Smooth muscle cell (in vitro differentiated cells): ENCODE measurements around the gene BARHL1. TPM values are rescaled to one million over a fixed set of nuclear protein-coding genes. Genes with fewer than 3 reads are reported as not detected.

Source experiments
- DNase-seq: peaks from one replicate; lab custom pipeline; 2025; ENCODE audit not compliant: unreplicated experiment; lab: John Stamatoyannopoulos, UW
- H2AFZ ChIP-seq: fragments of 200-600 bp; sonication (generic); 2 replicates; pipeline ENCODE4 v1.6.0; 2016; ENCODE audit warnings: antibody characterized with exemption, low read depth, mild to moderate bottlenecking
- H3F3A ChIP-seq: fragments of 200-600 bp; sonication (generic); 2 replicates; pipeline ENCODE4 v1.6.0; 2017; ENCODE audit warnings: antibody characterized with exemption, low read depth
- H3K27ac ChIP-seq: fragments of 200-600 bp; sonication (generic); 2 replicates; pipeline ENCODE4 v1.5.1; 2016; ENCODE audit warnings: low read depth, mild to moderate bottlenecking
- H3K27me3 ChIP-seq: fragments of 200-600 bp; sonication (generic); 2 replicates; pipeline ENCODE4 v1.6.1; 2016; ENCODE audit warnings: low read depth, mild to moderate bottlenecking
- H3K36me3 ChIP-seq: fragments of 200-600 bp; sonication (generic); 2 replicates; pipeline ENCODE4 v1.5.1; 2016; ENCODE audit warnings: low read depth
- H3K4me1 ChIP-seq: fragments of 200-600 bp; sonication (generic); 2 replicates; pipeline ENCODE4 v1.5.1; 2016; ENCODE audit warnings: low read depth
- H3K4me2 ChIP-seq: fragments of 200-600 bp; sonication (generic); 2 replicates; pipeline ENCODE4 v1.6.0; 2016; ENCODE audit warnings: mild to moderate bottlenecking
- H3K4me3 ChIP-seq: fragments of 200-600 bp; sonication (generic); 2 replicates; pipeline ENCODE4 v1.5.1; 2016; ENCODE audit warnings: mild to moderate bottlenecking
- H3K79me2 ChIP-seq: fragments of 200-600 bp; sonication (generic); 2 replicates; pipeline ENCODE4 v1.6.0; 2016; ENCODE audit warnings: low read depth, mild to moderate bottlenecking
- H3K9ac ChIP-seq: fragments of 200-600 bp; sonication (generic); 2 replicates; pipeline ENCODE4 v1.6.0; 2016; ENCODE audit warnings: low read depth
- H3K9me3 ChIP-seq: fragments of 200-600 bp; sonication (generic); replicated peaks from 2 replicates; pipeline ENCODE4 v1.5.1; 2016; ENCODE audit warnings: low read depth
- H4K20me1 ChIP-seq: fragments of 200-600 bp; sonication (generic); 2 replicates; pipeline ENCODE4 v1.6.0; 2016; ENCODE audit warnings: low read depth
- WGBS: methylation state at CpG from one replicate; pipeline ENCODE4 v1.1.7; 2016; ENCODE audit warnings: low lambda C conversion rate; 5-methylcytosine and 5-hydroxymethylcytosine counted together
- polyA plus RNA-seq: library from polyadenylated mRNA; unstranded; fragments of >200 nt; fragmentation: Nextera tagmentation; extraction: Ambion mirVana; gene quantifications from 2 replicates; pipeline ENCODE4 v1.2.1, GENCODE V29; 2016
- total RNA-seq: library from RNA; depleted of rRNA; stranded (reverse); fragments of >200 nt; gene quantifications from 2 replicates; pipeline ENCODE4 v1.2.3, GENCODE V29; 2014
- TF ChIP-seq, protein P1 (sequence below): fragments of 200-600 bp; sonication (generic); IDR thresholded peaks from 2 replicates; pipeline ENCODE4 v1.5.1; 2017; ENCODE audit warnings: borderline replicate concordance, mild to moderate bottlenecking, antibody characterized with exemption; ENCODE audit not compliant: insufficient read depth, poor library complexity, severe bottlenecking

BARHL1 gene
- total and polyA plus RNA-seq, 2 experiments from 2014 or later: 0.24 TPM; not detected in 1

DNA sequence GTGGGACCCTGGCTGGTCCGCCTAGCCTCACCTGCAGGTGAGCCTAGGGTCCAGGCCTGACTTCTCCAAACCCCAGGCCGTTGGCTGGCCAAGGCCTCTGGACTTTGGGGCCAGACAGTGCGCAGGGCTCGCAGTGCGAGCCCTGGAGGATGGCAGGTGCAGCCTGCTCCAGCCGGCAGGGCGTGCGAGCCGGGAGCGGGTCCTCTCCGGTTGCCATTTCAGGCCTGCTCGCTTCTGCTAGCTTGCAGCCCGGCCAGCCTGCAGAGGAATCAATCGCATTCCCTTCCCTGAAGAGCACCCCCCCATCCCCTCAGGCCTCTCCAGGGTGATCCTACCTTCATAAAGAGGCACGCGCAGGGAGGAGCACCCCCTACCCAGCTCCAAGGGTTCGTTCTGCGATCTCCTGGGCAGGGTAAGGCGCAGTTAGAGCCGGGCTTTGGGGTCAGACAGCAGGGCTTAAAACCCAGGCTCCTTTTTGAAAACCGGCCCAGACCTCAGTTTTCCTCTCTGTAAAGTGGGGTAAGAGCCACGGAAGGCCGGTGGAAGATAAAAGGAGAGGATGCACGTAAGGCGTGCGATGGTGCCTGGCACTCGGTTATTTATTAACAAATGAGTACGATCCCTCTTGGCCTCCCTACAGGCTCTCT lies 6.2 kb downstream of the BARHL1 start:
- Histone ChIP-seq H3K79me2 (no peaks in the 10 kb centered on the region), H2AFZ (no peak overlapping the region), H3K27ac (no peak overlapping the region), H3K9me3 (no peaks in the 10 kb centered on the region), H3K4me1 (peaks cover 47% of the 10 kb centered on the region), H3K36me3 (no peaks in the 10 kb centered on the region), H3F3A (no peaks in the 10 kb centered on the region), H3K9ac (no peak overlapping the region), H3K4me2 (no peak overlapping the region), H3K4me3 (no peak overlapping the region), H4K20me1 (peaks cover 56% of the 10 kb centered on the region), H3K27me3 (peaks cover 100% of the 10 kb centered on the region)
- WGBS: 18% methylated on average over 28 of the region's 28 CpGs
- DNase-seq: no peak
- TF ChIP-seq, protein P1, sequence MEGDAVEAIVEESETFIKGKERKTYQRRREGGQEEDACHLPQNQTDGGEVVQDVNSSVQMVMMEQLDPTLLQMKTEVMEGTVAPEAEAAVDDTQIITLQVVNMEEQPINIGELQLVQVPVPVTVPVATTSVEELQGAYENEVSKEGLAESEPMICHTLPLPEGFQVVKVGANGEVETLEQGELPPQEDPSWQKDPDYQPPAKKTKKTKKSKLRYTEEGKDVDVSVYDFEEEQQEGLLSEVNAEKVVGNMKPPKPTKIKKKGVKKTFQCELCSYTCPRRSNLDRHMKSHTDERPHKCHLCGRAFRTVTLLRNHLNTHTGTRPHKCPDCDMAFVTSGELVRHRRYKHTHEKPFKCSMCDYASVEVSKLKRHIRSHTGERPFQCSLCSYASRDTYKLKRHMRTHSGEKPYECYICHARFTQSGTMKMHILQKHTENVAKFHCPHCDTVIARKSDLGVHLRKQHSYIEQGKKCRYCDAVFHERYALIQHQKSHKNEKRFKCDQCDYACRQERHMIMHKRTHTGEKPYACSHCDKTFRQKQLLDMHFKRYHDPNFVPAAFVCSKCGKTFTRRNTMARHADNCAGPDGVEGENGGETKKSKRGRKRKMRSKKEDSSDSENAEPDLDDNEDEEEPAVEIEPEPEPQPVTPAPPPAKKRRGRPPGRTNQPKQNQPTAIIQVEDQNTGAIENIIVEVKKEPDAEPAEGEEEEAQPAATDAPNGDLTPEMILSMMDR: no peak

DNA sequence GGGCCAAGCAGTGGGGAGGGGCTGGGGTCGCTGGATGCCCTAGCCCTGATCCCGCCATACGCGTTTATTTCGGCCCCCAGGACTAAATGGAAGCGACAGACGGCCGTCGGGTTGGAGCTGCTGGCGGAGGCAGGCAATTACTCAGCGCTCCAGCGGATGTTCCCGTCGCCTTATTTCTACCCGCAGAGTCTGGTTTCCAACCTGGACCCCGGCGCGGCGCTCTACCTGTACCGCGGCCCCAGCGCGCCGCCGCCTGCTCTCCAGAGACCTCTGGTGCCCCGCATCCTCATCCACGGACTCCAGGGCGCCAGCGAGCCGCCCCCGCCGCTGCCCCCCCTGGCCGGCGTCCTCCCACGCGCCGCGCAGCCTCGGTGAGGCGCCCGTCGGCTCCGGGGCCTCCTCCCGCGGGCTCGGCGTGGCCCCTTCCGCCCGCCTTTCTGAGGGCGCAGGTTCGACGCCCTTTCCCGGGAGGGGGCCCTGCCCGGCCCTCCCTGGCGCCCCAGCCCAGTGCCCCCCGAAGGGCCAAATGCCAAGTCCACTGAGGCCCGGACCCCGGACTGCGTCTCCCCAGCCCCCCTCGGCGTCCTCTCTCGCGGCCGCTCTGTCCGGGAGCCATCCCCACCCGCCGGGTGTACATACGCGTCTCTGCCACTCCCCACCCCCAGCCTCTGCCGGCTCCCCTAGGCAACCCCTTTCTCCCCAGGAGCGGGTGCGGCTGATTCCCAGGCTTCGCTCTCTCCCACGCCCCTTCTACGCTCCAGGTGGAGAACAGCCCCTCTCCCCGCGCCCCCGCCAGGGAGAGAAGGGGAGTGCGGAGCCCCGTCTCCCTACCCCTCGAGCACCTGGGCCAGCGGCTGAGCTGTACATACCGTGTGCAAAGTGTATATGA lies 7.0 kb downstream of the BARHL1 start:
- TF ChIP-seq, protein P1: no peak
- H3K4me1 ChIP-seq: peaks cover 47% of the 10 kb centered on the region
- H3F3A ChIP-seq: no peaks in the 10 kb centered on the region
- H3K27ac ChIP-seq: no peak overlapping the region
- no peaks in the 10 kb centered on the region for H3K9me3 ChIP-seq
- DNase-seq: no peak
- 6% methylated on average over 61 of the region's 83 CpGs for WGBS
- H3K9ac ChIP-seq: no peak overlapping the region
- no peak overlapping the region for H3K4me3 ChIP-seq
- H3K36me3 ChIP-seq: no peaks in the 10 kb centered on the region
- peaks cover 93% of the 10 kb centered on the region for H3K27me3 ChIP-seq
- no peaks in the 10 kb centered on the region for H3K79me2 ChIP-seq
- H4K20me1 ChIP-seq: peaks cover 58% of the 10 kb centered on the region
- no peak overlapping the region for H2AFZ ChIP-seq
- peak overlapping the region; percentile 80 for H3K4me2 ChIP-seq

DNA sequence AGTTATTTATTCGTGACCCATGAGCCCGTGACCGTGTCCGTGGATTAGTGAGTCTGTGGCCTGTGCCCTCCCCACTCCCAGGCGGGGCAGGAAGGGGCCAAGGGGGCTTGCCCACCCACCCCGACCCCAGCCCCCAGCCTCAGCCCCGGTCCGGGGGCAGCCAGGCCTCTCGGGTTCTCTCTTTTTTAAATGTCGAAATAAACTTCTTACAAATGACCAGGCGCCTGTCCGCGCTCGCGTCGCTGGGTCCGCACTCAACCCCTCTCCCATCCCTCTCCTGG lies 7.6 kb downstream of the BARHL1 start:
- no peak for DNase-seq
- peak overlapping the region; percentile 35 for H3K4me3 ChIP-seq
- peaks cover 61% of the 10 kb centered on the region for H4K20me1 ChIP-seq
- TF ChIP-seq, protein P1: no peak
- H3K9me3 ChIP-seq: no peaks in the 10 kb centered on the region
- WGBS: 7% methylated on average over 9 of the region's 17 CpGs
- H3K27me3 ChIP-seq: peaks cover 88% of the 10 kb centered on the region
- H3F3A ChIP-seq: no peaks in the 10 kb centered on the region
- peak overlapping the region; percentile 80 for H3K4me2 ChIP-seq
- H3K79me2 ChIP-seq: no peaks in the 10 kb centered on the region
- no peak overlapping the region for H2AFZ ChIP-seq
- no peak overlapping the region for H3K9ac ChIP-seq
- peaks cover 44% of the 10 kb centered on the region for H3K4me1 ChIP-seq
- no peak overlapping the region for H3K27ac ChIP-seq
- no peaks in the 10 kb centered on the region for H3K36me3 ChIP-seq
